Heart left ventricle (tissue), 16 donors: ENCODE data around the gene PPFIA3. TPM values are rescaled to one million over a fixed set of nuclear protein-coding genes. Genes with fewer than 3 reads are reported as not detected.

Source experiments
- ATAC-seq, 4 donors: fragments of 200-7000 bp; cut with Tn5 transposase; one replicate each; pipeline ENCODE4 v1.9.1; 2020 to 2022; ENCODE audit warnings: moderate library complexity in 4 of 4, mild to moderate bottlenecking in 3 of 4, moderate number of reproducible peaks in 1 of 4
- DNase-seq, 5 donors: peaks; one replicate each; pipeline ENCODE4 v3.0.0-alpha.2; 2020
- H3K27ac ChIP-seq, 12 donors: fragments of 200-600 bp; sonication (generic) in 4 of 12; one replicate each; pipeline versions ENCODE4 v1.5.0 to v1.8.0; 2016 to 2022; ENCODE audit warnings: mild to moderate bottlenecking in 2 of 12
- H3K27me3 ChIP-seq, 9 donors: fragments of 200-600 bp; sonication (generic) in 2 of 9; one replicate each; pipeline versions ENCODE4 v1.5.1 to v1.8.0; 2016 to 2022; ENCODE audit warnings: mild to moderate bottlenecking in 3 of 9
- H3K36me3 ChIP-seq, 9 donors: fragments of 200-600 bp; sonication (generic) in 2 of 9; one replicate each; pipeline versions ENCODE4 v1.5.0 to v1.8.0; 2018 to 2022; ENCODE audit warnings: mild to moderate bottlenecking in 2 of 9
- H3K4me1 ChIP-seq, 12 donors: fragments of 200-600 bp; sonication (generic) in 4 of 12; one replicate each; pipeline versions ENCODE4 v1.5.0 to v1.8.0; 2016 to 2022; ENCODE audit warnings: mild to moderate bottlenecking in 3 of 12
- H3K4me3 ChIP-seq, 12 donors: fragments of 200-600 bp; sonication (generic) in 4 of 12; one replicate each; pipeline versions ENCODE4 v1.5.0 to v1.8.0; 2017 to 2022; ENCODE audit warnings: mild to moderate bottlenecking in 9 of 12, moderate library complexity in 4 of 12
- H3K9me3 ChIP-seq, 12 donors: fragments of 200-600 bp; sonication (generic) in 4 of 12; one replicate each; pipeline versions ENCODE4 v1.5.0 to v1.8.0; 2016 to 2022; ENCODE audit warnings: mild to moderate bottlenecking in 1 of 12
- CTCF ChIP-seq, 12 donors: fragments of 200-600 bp; sonication (generic) in 4 of 12; IDR thresholded peaks; one replicate each; pipeline versions ENCODE4 v1.5.0 to v1.8.0; 2018 to 2022; ENCODE audit warnings: antibody characterized with exemption in 12 of 12, mild to moderate bottlenecking in 5 of 12
- POLR2A ChIP-seq, 2 donors: fragments of 450-650 bp; IDR thresholded peaks; one replicate each; pipeline ENCODE4 v1.6.1; 2017; ENCODE audit warnings: antibody characterized with exemption in 2 of 2, mild to moderate bottlenecking in 2 of 2, moderate library complexity in 2 of 2
- WGBS, 4 donors: extraction: QIAGEN DNeasy Blood & Tissue Kit in 2 of 4; methylation state at CpG; one replicate each; pipeline versions ENCODE4 v1.1.5 to v1.1.7; 2013 to 2018; 5-methylcytosine and 5-hydroxymethylcytosine counted together
- intact Hi-C, 10 donors: fragments of 100-400 bp; cut with DNase I; formaldehyde crosslinking; loops; one replicate each; pipeline versions ENCODE4 v1.11.1 to v1.14.2; 2022
- polyA plus RNA-seq, 2 donors: library from polyadenylated mRNA; stranded (reverse); fragments of 200-250 nt; gene quantifications; one replicate each; pipeline ENCODE4 v1.2.3, GENCODE V29; 2013
- total RNA-seq, 9 donors: library from RNA; depleted of rRNA in 2 of 9; stranded (reverse); fragments of >200 nt in 2 of 9; fragmentation: NEBNext Ultra II Directional in 3 of 9; extraction: Animal tissue kit (Norgen Biotek cat#: 25700) in 3 of 9; gene quantifications; one replicate each; pipeline versions ENCODE4 v1.1.0 to v1.2.4, GENCODE V29; 2016 to 2023
- donor health status: ischemic (EF 13 %, LVEDD 7.1; RV severe dilation, severe dysfunction).
- donor health status: healthy with polysubstance abuse.
- donor health status: DM: no; HTN: yes; CAD: no.
- donor health status: DM: no; HTN: no; CAD: no.
- donor health status: ischemic (EF 25% LVEDD 6.9; RV normal size, moderate dysfunction).
- donor health status: ischemic (EF 25% LVEDD 5.7; RV mildly dilated, moderate dysfunction).
- donor health status: healthy.
- donor health status: DM: yes; HTN: yes; CAD: no.
- donor health status: ischemic (EF 35%, LVEDD 5.7; RV mildly dilated, moderate dysfunction).
- donor health status: nonischemic (EF 11% LVEDD 7.7; RV severe dilation, severe dysfunction).
- donor health status: DM: yes; HTN: yes; CAD: no.
- donor health status: PGD.
- donor health status: ischemic (EF 29% LVEDD 5.4; RV normal size, mild dysfunction).
- donor health status: nonischemic (EF 23%, LVEDD 6.1; RV moderate dilation, normal function).

The PPFIA3 gene
- total and polyA plus RNA-seq, 11 donors: 2.7 to 12.8 (median 5.1) TPM

DNA sequence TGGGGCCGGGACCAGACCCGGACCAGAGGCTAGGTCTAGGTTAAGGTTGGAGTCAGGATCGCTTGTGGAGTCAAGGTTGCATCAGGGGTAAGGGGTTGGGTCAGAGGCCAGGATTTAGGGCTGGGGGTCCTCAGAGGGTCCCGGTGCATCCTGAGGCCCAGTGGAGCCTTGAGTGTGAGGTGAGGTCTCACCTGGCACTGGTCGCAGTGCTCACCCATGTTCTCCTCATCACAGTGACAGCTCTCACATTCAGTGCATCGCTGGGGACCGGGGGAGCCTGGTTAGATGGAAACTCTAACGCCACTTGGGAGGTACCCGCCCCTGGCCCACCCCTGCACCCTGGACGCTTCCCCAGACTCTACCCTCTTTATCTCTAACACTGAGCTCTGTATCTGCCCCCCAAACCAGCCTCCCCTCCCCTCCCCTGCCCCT lies 32.8 kb downstream of the PPFIA3 start:
- H3K4me3 ChIP-seq: peak overlapping the region; percentile 32 to 92 (median 71)
- peak overlapping the region in 10 of 12 donors; percentile 5 to 100 (median 88) for H3K27ac ChIP-seq
- peaks cover 0 to 38% (median 25%) of the 10 kb centered on the region in 12 donors for H3K4me1 ChIP-seq
- ATAC-seq (no peak), DNase-seq (peak in 1 of 5 donors; percentile 53)
- WGBS, 4 donors: 14 to 26% (median 22%) methylated on average over 10 of the region's 10 CpGs
- TF ChIP-seq POLR2A (IDR thresholded peaks at IDR 0.05) (no peak), CTCF (IDR thresholded peaks at IDR 0.05) (no peak)
- no peaks in the 10 kb centered on the region for H3K36me3 ChIP-seq
- intact Hi-C loops: loop anchor here in 2 of 10 donors (5.0 to 10.0 kb wide), 2 partner anchors 35 to 277 kb away; partner anchors contain the start of genes C19orf73 (in 1 of the 2), PPFIA3 (in 1 of the 2) and PPP1R15A (in 1 of the 2)
- no peaks in the 10 kb centered on the region for H3K9me3 ChIP-seq
- H3K27me3 ChIP-seq: peaks cover 0 to 21% (median 0%) of the 10 kb centered on the region in 9 donors

- peak overlapping the region; percentile 32 to 92 (median 71) for H3K4me3 ChIP-seq
- no peaks in the 10 kb centered on the region for H3K9me3 ChIP-seq
- ATAC-seq (no peak), DNase-seq (peak in 2 of 5 donors; percentile 25 to 33)
- peaks cover 0 to 21% (median 0%) of the 10 kb centered on the region in 9 donors for H3K27me3 ChIP-seq
- H3K4me1 ChIP-seq: peaks cover 0 to 44% (median 23%) of the 10 kb centered on the region in 12 donors
- no peak for TF ChIP-seq POLR2A (IDR thresholded peaks at IDR 0.05)
- TF ChIP-seq CTCF (IDR thresholded peaks at IDR 0.05): no peak
- H3K27ac ChIP-seq: peak overlapping the region in 10 of 12 donors; percentile 13 to 100 (median 79)
- no peaks in the 10 kb centered on the region for H3K36me3 ChIP-seq
- intact Hi-C loops: loop anchor here in 2 of 10 donors (5.0 to 10.0 kb wide), 2 partner anchors 36 to 278 kb away; partner anchors contain the start of genes C19orf73 (in 1 of the 2), PPFIA3 (in 1 of the 2) and PPP1R15A (in 1 of the 2)
- 49 to 63% (median 59%) methylated on average over 10 of the region's 10 CpGs for WGBS, 4 donors
These were observed 33.9 kb downstream of the PPFIA3 start for GRCh38 chr19:49153167-49153809.

DNA sequence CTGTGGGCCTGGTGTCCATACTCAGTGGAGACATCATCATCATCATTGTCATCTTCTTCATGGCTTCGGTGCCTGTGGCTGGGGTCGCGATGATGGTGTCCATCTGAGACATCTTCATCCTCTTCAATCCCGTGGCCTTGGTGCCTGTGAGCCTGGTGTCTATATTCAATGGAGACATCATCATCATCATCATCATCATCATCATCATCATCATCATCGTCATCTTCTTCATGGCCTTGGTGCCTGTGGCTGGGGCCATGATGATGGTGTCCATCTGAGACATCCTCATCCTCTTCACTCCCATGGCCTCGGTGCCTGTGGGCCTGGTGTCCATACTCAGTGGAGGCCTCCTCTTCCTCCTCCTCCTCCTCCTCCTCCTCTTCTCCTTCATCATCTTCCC lies 34.9 kb downstream of the PPFIA3 start:
- peaks cover 0 to 15% (median 0%) of the 10 kb centered on the region in 9 donors for H3K27me3 ChIP-seq
- no peaks in the 10 kb centered on the region for H3K9me3 ChIP-seq
- 76 to 85% (median 81%) methylated on average over 6 of the region's 6 CpGs for WGBS, 4 donors
- no peaks in the 10 kb centered on the region for H3K36me3 ChIP-seq
- TF ChIP-seq POLR2A (IDR thresholded peaks at IDR 0.05) (no peak), CTCF (IDR thresholded peaks at IDR 0.05) (no peak)
- peak overlapping the region; percentile 82 to 100 (median 95) for H3K27ac ChIP-seq
- intact Hi-C loops: loop anchor here in 2 of 10 donors (5.0 to 10.0 kb wide), 2 partner anchors 37 to 279 kb away; partner anchors contain the start of genes C19orf73 (in 1 of the 2), PPFIA3 (in 1 of the 2) and PPP1R15A (in 1 of the 2)
- ATAC-seq: no peak
- H3K4me3 ChIP-seq: peak overlapping the region in 11 of 12 donors; percentile 40 to 92 (median 70)
- peak in 1 of 5 donors; percentile 23 for DNase-seq
- H3K4me1 ChIP-seq: peaks cover 0 to 46% (median 23%) of the 10 kb centered on the region in 12 donors
